H1 (cell line): ENCODE data around the gene NR5A2. TPM values are rescaled to one million over a fixed set of nuclear protein-coding genes. Genes with fewer than 3 reads are reported as not detected.

ENCODE experiments used
- CTCF ChIA-PET: fragments of 300-600 bp; sonication (Branson Sonifier 250); formaldehyde crosslinking; loops from one replicate; lab custom pipeline; 2021; ENCODE audit not compliant: partially characterized antibody; lab: Charles Lee
- POLR2A ChIA-PET: fragments of 300-600 bp; sonication (Branson Sonifier 250); formaldehyde crosslinking; loops from one replicate; lab custom pipeline; 2021; ENCODE audit warnings: inconsistent platforms; ENCODE audit not compliant: partially characterized antibody; lab: Charles Lee
- DNase-seq, 2 experiments: peaks; one replicate each; pipeline versions ENCODE4 v3.0.0 to v3.0.0-alpha.2; 2010 to 2022; ENCODE audit warnings: low spot score in 2 of 2, low read depth in 1 of 2, mixed read lengths in 1 of 2
- FAIRE-seq: peaks from 2 replicates; lab custom pipeline; 2011; peaks lifted over from hg19 to GRCh38; lab: Jason Lieb, UNC
- H2AFZ ChIP-seq: 2 replicates; pipeline ENCODE4 v1.8.1; 2012; ENCODE audit warnings: low read length, inconsistent platforms
- H2AK5ac ChIP-seq: 2 replicates; pipeline ENCODE4 v1.6.1; 2013; ENCODE audit warnings: low read depth, low read length
- H2BK120ac ChIP-seq: replicated peaks from 2 replicates; pipeline ENCODE3; 2013; ENCODE audit warnings: low read depth, low read length, inconsistent platforms
- H2BK12ac ChIP-seq: 2 replicates; pipeline ENCODE4 v1.6.1; 2013; ENCODE audit warnings: low read depth, low read length
- H2BK15ac ChIP-seq: 2 replicates; pipeline ENCODE4 v1.6.1; 2013; ENCODE audit warnings: low read length
- H2BK20ac ChIP-seq: 2 replicates; pipeline ENCODE4 v1.6.1; 2013; ENCODE audit warnings: low read length
- H2BK5ac ChIP-seq: 2 replicates; pipeline ENCODE4 v1.6.1; 2013; ENCODE audit warnings: low read depth, low read length
- H3K14ac ChIP-seq: 2 replicates; pipeline ENCODE4 v1.6.1; 2013; ENCODE audit warnings: inconsistent platforms; ENCODE audit not compliant: insufficient read length
- H3K18ac ChIP-seq: 2 replicates; pipeline ENCODE4 v1.6.1; 2013; ENCODE audit warnings: low read length; ENCODE audit errors: extremely low read depth
- H3K23ac ChIP-seq: 2 replicates; pipeline ENCODE4 v1.6.1; 2013; ENCODE audit warnings: inconsistent platforms; ENCODE audit not compliant: insufficient read length
- H3K23me2 ChIP-seq: 2 replicates; pipeline ENCODE4 v1.6.1; 2013; ENCODE audit warnings: low read depth, low read length
- H3K27ac ChIP-seq: 2 replicates; pipeline ENCODE4 v1.6.1; 2011; ENCODE audit warnings: low read depth, low read length, inconsistent platforms
- H3K27me3 ChIP-seq, 4 experiments: replicated peaks in 1 of 4; 1 replicate in 1 of 4; 2 replicates in 3 of 4; pipeline versions ENCODE4 v1.6.1 to v1.8.1; 2011 to 2013; ENCODE audit warnings: low read length in 3 of 4, mild to moderate bottlenecking in 3 of 4, inconsistent platforms in 2 of 4, mixed read lengths in 2 of 4, moderate library complexity in 1 of 4; ENCODE audit not compliant: control insufficient read depth in 3 of 4, insufficient read depth in 3 of 4; ENCODE audit errors: extremely low read depth in 1 of 4
- H3K36me3 ChIP-seq, 4 experiments: 2 replicates each; pipeline versions ENCODE4 v1.6.1 to v1.8.1; 2011 to 2013; ENCODE audit warnings: mild to moderate bottlenecking in 4 of 4, low read length in 3 of 4, moderate library complexity in 2 of 4, control low read depth in 1 of 4, inconsistent platforms in 1 of 4; ENCODE audit not compliant: insufficient read depth in 4 of 4, control insufficient read depth in 2 of 4
- H3K4ac ChIP-seq: replicated peaks from 2 replicates; pipeline ENCODE3; 2013; ENCODE audit warnings: low read length, low read depth, mixed read lengths, inconsistent platforms; ENCODE audit not compliant: insufficient read length
- H3K4me1 ChIP-seq, 4 experiments: replicated peaks in 1 of 4; 1 replicate in 1 of 4; 2 replicates in 3 of 4; pipeline versions ENCODE4 v1.6.1 to v1.8.1; 2011 to 2013; ENCODE audit warnings: low read length in 3 of 4, inconsistent platforms in 2 of 4, mixed read lengths in 1 of 4; ENCODE audit not compliant: insufficient read depth in 4 of 4, control insufficient read depth in 3 of 4
- H3K4me2 ChIP-seq, 2 experiments: 2 replicates each; pipeline versions ENCODE4 v1.6.1 to v1.8.1; 2011 to 2013; ENCODE audit warnings: low read depth in 2 of 2, low read length in 2 of 2, control low read depth in 1 of 2, inconsistent platforms in 1 of 2, mild to moderate bottlenecking in 1 of 2; ENCODE audit not compliant: insufficient read depth in 1 of 2
- H3K4me3 ChIP-seq, 4 experiments: fragments of 200-600, 300-600 bp in 1 of 4; sonication (generic), shearing (Covaris generic), sonication (Bioruptor Twin) in 1 of 4; 2 replicates each; pipeline versions ENCODE4 v1.5.1 to v1.8.1; 2011 to 2016; ENCODE audit warnings: low read length in 4 of 4, low read depth in 3 of 4, control low read depth in 2 of 4, inconsistent platforms in 2 of 4, mild to moderate bottlenecking in 2 of 4, mixed read lengths in 1 of 4, moderate library complexity in 1 of 4; ENCODE audit not compliant: insufficient read depth in 2 of 4; ENCODE audit errors: extremely low read depth in 1 of 4
- H3K56ac ChIP-seq: replicated peaks from 2 replicates; pipeline ENCODE3; 2013; ENCODE audit warnings: low read depth, mild to moderate bottlenecking, mixed read lengths, low read length, inconsistent platforms; ENCODE audit not compliant: insufficient read length
- H3K79me1 ChIP-seq: 2 replicates; pipeline ENCODE4 v1.6.1; 2013; ENCODE audit warnings: low read depth, low read length, control low read depth
- H3K79me2 ChIP-seq, 2 experiments: 2 replicates each; pipeline versions ENCODE4 v1.6.1 to v1.8.1; 2012 to 2013; ENCODE audit warnings: low read length in 2 of 2, mild to moderate bottlenecking in 2 of 2, inconsistent platforms in 1 of 2; ENCODE audit not compliant: insufficient read depth in 2 of 2, control insufficient read depth in 1 of 2
- H3K9ac ChIP-seq, 4 experiments: replicated peaks in 1 of 4; 1 replicate in 1 of 4; 2 replicates in 3 of 4; pipeline versions ENCODE4 v1.6.1 to v1.8.1; 2011 to 2013; ENCODE audit warnings: low read depth in 3 of 4, low read length in 3 of 4, control low read depth in 2 of 4, mild to moderate bottlenecking in 2 of 4, moderate library complexity in 2 of 4, inconsistent platforms in 1 of 4; ENCODE audit errors: extremely low read depth in 1 of 4
- H3K9me3 ChIP-seq, 2 experiments: 2 replicates each; pipeline versions ENCODE4 v1.6.1 to v1.8.1; 2012 to 2013; ENCODE audit warnings: mild to moderate bottlenecking in 2 of 2, moderate library complexity in 2 of 2, control low read depth in 1 of 2, inconsistent platforms in 1 of 2, low read depth in 1 of 2, low read length in 1 of 2, mixed read lengths in 1 of 2; ENCODE audit not compliant: insufficient read depth in 2 of 2
- H4K20me1 ChIP-seq, 2 experiments: replicated peaks in 1 of 2; 2 replicates each; pipeline versions ENCODE3 to v1.8.1; 2011 to 2013; ENCODE audit warnings: inconsistent platforms in 2 of 2, low read length in 2 of 2, mild to moderate bottlenecking in 1 of 2; ENCODE audit not compliant: insufficient read depth in 2 of 2, control insufficient read depth in 1 of 2
- H4K5ac ChIP-seq: 2 replicates; pipeline ENCODE4 v1.6.1; 2013; ENCODE audit warnings: low read length, low read depth, mixed read lengths, inconsistent platforms; ENCODE audit not compliant: insufficient read length
- H4K8ac ChIP-seq: 2 replicates; pipeline ENCODE4 v1.8.0; 2013; ENCODE audit warnings: mild to moderate bottlenecking, moderate library complexity, low read length, inconsistent platforms; ENCODE audit not compliant: insufficient read depth; ENCODE audit errors: extremely low read depth
- H4K91ac ChIP-seq: replicated peaks from 2 replicates; pipeline ENCODE3; 2013; ENCODE audit warnings: low read length, mixed read lengths, inconsistent platforms; ENCODE audit not compliant: insufficient read length
- ASH2L ChIP-seq: fragments of 200-600, 300-600 bp; sonication (generic); IDR thresholded peaks from one replicate; pipeline ENCODE4 v1.7.1; 2017; ENCODE audit warnings: low read length
- BCL11A ChIP-seq, 2 experiments: IDR thresholded peaks; one replicate each; pipeline ENCODE4 v1.6.1; 2011; ENCODE audit warnings: low read depth in 2 of 2, low read length in 2 of 2, mild to moderate bottlenecking in 2 of 2
- EP300 ChIP-seq, 2 experiments: IDR thresholded peaks; 1 replicate in 1 of 2; 2 replicates in 1 of 2; pipeline ENCODE4 v1.6.1; 2011 to 2012; ENCODE audit warnings: low read depth in 2 of 2, low read length in 2 of 2, mild to moderate bottlenecking in 2 of 2, borderline replicate concordance in 1 of 2, inconsistent platforms in 1 of 2, moderate library complexity in 1 of 2
- KDM4A ChIP-seq: IDR thresholded peaks from one replicate; pipeline ENCODE4 v1.7.1; 2012; ENCODE audit warnings: low read depth, mild to moderate bottlenecking, moderate library complexity, low read length, inconsistent platforms; ENCODE audit not compliant: severe bottlenecking
- KDM5A ChIP-seq: fragments of 200-600 bp; IDR thresholded peaks from 2 replicates; pipeline ENCODE4 v1.7.1; 2012; ENCODE audit warnings: mild to moderate bottlenecking, low read length, inconsistent platforms, mixed read lengths
- NRF1 ChIP-seq: IDR thresholded peaks from 2 replicates; pipeline ENCODE4 v1.6.1; 2011; ENCODE audit warnings: mild to moderate bottlenecking, low read depth, low read length, improper control_type of control experiment
- POU5F1 ChIP-seq: IDR thresholded peaks from 2 replicates; pipeline ENCODE4 v1.6.1; 2011; ENCODE audit warnings: low read depth, mild to moderate bottlenecking, low read length, moderate library complexity
- RBBP5 ChIP-seq: IDR thresholded peaks from 2 replicates; pipeline ENCODE4 v1.7.1; 2012; ENCODE audit warnings: low read depth, mild to moderate bottlenecking, inconsistent platforms, low read length, moderate library complexity, borderline replicate concordance
- SP2 ChIP-seq: IDR thresholded peaks from 2 replicates; pipeline ENCODE4 v1.6.1; 2012; ENCODE audit warnings: mild to moderate bottlenecking, low read length, inconsistent platforms
- SRF ChIP-seq: IDR thresholded peaks from 2 replicates; pipeline ENCODE4 v1.6.1; 2011; ENCODE audit warnings: mild to moderate bottlenecking, low read depth, low read length, moderate library complexity
- WGBS, 2 experiments: shearing (Covaris generic) in 1 of 2; methylation state at CpG; one replicate each; pipeline versions ENCODE4 v1.1.6 to v1.1.7; 2013 to 2015; ENCODE audit warnings: low lambda C conversion rate in 2 of 2, mixed read lengths in 2 of 2, inconsistent platforms in 1 of 2, low coverage in 1 of 2, missing lambda C conversion rate in 1 of 2; ENCODE audit not compliant: insufficient replicate concordance in 2 of 2, insufficient coverage in 1 of 2, insufficient read length in 1 of 2; ENCODE audit errors: extremely low coverage in 1 of 2, missing lambda C conversion rate in 1 of 2; 5-methylcytosine and 5-hydroxymethylcytosine counted together
- polyA plus RNA-seq, 7 experiments: library from polyadenylated mRNA; depleted of rRNA in 3 of 7; stranded (reverse) in 5 of 7; unstranded in 2 of 7; fragments of >200 nt in 5 of 7; fragments of 200-250 nt in 2 of 7; gene quantifications; 1 replicate in 5 of 7; 2 replicates in 1 of 7; 4 replicates in 1 of 7; pipeline versions ENCODE4 v1.2.1 to v1.2.3, GENCODE V29; 2011 to 2013; ENCODE audit warnings: missing spikeins in 2 of 7, mixed read lengths in 2 of 7
- total RNA-seq: library from RNA; stranded (reverse); fragmentation: NEBNext Ultra II Directional; extraction: Animal tissue kit (Norgen Biotek cat#: 25700); gene quantifications from 2 replicates; pipeline ENCODE4 v1.2.1, GENCODE V29; 2021
- TF ChIP-seq, protein P1 (sequence below), 3 experiments: IDR thresholded peaks; 1 replicate in 2 of 3; 2 replicates in 1 of 3; pipeline versions ENCODE4 v1.5.1 to v1.6.1; 2011; ENCODE audit warnings: low read length in 3 of 3, mild to moderate bottlenecking in 3 of 3, inconsistent platforms in 2 of 3, low read depth in 1 of 3, moderate library complexity in 1 of 3; ENCODE audit not compliant: insufficient read depth in 1 of 3; ENCODE audit errors: control extremely low read depth in 1 of 3

Gene NR5A2
- total and polyA plus RNA-seq, 2 of the 8 experiments (the other 6 are each of a cell fraction or from before 2014, with no cell fraction given) = 1.7 to 11.6 TPM

DNA sequence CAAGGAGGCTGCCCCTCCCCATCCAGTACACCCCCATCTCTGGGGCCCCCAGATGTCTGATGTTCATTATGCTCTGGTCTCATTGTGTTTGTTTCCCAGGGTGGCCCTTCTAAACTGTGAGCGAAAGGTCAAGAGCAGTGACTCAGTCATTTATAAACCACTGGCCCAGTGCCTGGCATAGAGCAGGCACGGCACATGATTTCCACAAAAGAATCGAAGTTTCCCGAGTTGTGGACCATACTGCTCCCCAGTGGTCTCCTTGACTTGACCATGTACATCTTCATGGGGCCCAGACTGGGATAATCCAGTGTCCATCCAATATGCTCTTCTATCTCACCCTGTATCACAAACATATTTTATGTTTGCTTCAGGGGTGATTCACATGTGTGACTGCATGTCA, 153.3 kb downstream of the NR5A2 start:
- Histone ChIP-seq H3K56ac (no peak overlapping the region), H3K4me2 (no peak overlapping the region), H2AFZ (no peak overlapping the region), H4K91ac (no peak overlapping the region), H3K27ac (no peak overlapping the region), H2BK5ac (no peak overlapping the region), H3K79me2 (no peaks in the 10 kb centered on the region), H3K23me2 (no peaks in the 10 kb centered on the region), H3K27me3 (no peaks in the 10 kb centered on the region), H4K8ac (no peak overlapping the region), H3K4ac (no peak overlapping the region), H3K4me3 (no peak overlapping the region), H2BK120ac (no peak overlapping the region), H2BK20ac (no peak overlapping the region), H2BK12ac (no peak overlapping the region), H3K9me3 (peaks cover 8 to 11% of the 10 kb centered on the region in 2 experiments; a peak in 3 of 4 replicates), H4K5ac (no peak overlapping the region), H3K9ac (no peak overlapping the region), H3K23ac (no peak overlapping the region), H3K14ac (no peak overlapping the region), H3K18ac (no peak overlapping the region), H2AK5ac (no peak overlapping the region), H3K36me3 (no peaks in the 10 kb centered on the region), H4K20me1 (no peaks in the 10 kb centered on the region), H3K79me1 (no peaks in the 10 kb centered on the region), H3K4me1 (no peaks in the 10 kb centered on the region), H2BK15ac (no peak overlapping the region)
- DNase-seq (no peak), FAIRE-seq (no peak)
- 92% methylated on average over 4 of the region's 4 CpGs; no CpG with 5 or more reads in 1 of the 2 experiments for WGBS, 2 experiments
- ChIA-PET CTCF (interaction anchor here (0.6 to 1.2 kb wide), 2 partner anchors 95 to 347 kb away, joined by 3 read pairs; no protein-coding TSS in a partner anchor), POLR2A (no interaction called here)
- TF ChIP-seq KDM5A (no peak), NRF1 (no peak), BCL11A (IDR thresholded peaks at IDR 0.05; ENCODE audit: low read depth in 2 of 2, low read length in 2 of 2) (no peak), RBBP5 (no peak), POU5F1 (no peak), KDM4A (no peak), SP2 (no peak), ASH2L (no peak), SRF (no peak), EP300 (IDR thresholded peaks at IDR 0.05; ENCODE audit: borderline replicate concordance in 1 of 2, low read depth in 2 of 2, low read length in 2 of 2) (no peak)
- TF ChIP-seq, protein P1, sequence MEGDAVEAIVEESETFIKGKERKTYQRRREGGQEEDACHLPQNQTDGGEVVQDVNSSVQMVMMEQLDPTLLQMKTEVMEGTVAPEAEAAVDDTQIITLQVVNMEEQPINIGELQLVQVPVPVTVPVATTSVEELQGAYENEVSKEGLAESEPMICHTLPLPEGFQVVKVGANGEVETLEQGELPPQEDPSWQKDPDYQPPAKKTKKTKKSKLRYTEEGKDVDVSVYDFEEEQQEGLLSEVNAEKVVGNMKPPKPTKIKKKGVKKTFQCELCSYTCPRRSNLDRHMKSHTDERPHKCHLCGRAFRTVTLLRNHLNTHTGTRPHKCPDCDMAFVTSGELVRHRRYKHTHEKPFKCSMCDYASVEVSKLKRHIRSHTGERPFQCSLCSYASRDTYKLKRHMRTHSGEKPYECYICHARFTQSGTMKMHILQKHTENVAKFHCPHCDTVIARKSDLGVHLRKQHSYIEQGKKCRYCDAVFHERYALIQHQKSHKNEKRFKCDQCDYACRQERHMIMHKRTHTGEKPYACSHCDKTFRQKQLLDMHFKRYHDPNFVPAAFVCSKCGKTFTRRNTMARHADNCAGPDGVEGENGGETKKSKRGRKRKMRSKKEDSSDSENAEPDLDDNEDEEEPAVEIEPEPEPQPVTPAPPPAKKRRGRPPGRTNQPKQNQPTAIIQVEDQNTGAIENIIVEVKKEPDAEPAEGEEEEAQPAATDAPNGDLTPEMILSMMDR (IDR thresholded peaks at IDR 0.05; ENCODE audit: control extremely low read depth in 1 of 3, insufficient read depth in 1 of 3, low read depth in 1 of 3, low read length in 3 of 3) = no peak
